MM.1S (cell line): ENCODE data around the gene CCNE1.

Source experiments
- DNase-seq: peaks from one replicate; pipeline ENCODE4 v3.0.0-alpha.2; 2015
- H2AFZ ChIP-seq: fragments of 300-600 bp; sonication (generic); 2 replicates; pipeline ENCODE4 v1.6.0; 2016; ENCODE audit warnings: antibody characterized with exemption, low read length
- H3F3A ChIP-seq: fragments of 300-600 bp; sonication (generic); 2 replicates; pipeline ENCODE4 v1.6.1; 2016; ENCODE audit warnings: mild to moderate bottlenecking, antibody characterized with exemption, low read length, moderate library complexity, mixed read lengths; ENCODE audit not compliant: insufficient read depth
- H3K27ac ChIP-seq: fragments of 300-600 bp; sonication (generic); 2 replicates; pipeline ENCODE4 v1.5.1; 2016; ENCODE audit warnings: mild to moderate bottlenecking, low read length
- H3K27me3 ChIP-seq: fragments of 300-600 bp; sonication (generic); replicated peaks from 2 replicates; pipeline ENCODE4 v1.6.0; 2016; ENCODE audit warnings: low read length; ENCODE audit not compliant: insufficient read depth
- H3K36me3 ChIP-seq: fragments of 300-600 bp; sonication (generic); replicated peaks from 2 replicates; pipeline ENCODE4 v1.6.1; 2016; ENCODE audit warnings: mild to moderate bottlenecking, low read length, mixed read lengths; ENCODE audit not compliant: insufficient read depth
- H3K4me1 ChIP-seq: fragments of 300-600 bp; sonication (generic); 2 replicates; pipeline ENCODE4 v1.6.1; 2016; ENCODE audit warnings: low read length, mixed read lengths
- H3K4me2 ChIP-seq: fragments of 300-600 bp; sonication (generic); 2 replicates; pipeline ENCODE4 v1.6.0; 2016; ENCODE audit warnings: low read depth, low read length
- H3K4me3 ChIP-seq: fragments of 300-600 bp; sonication (generic); 2 replicates; pipeline ENCODE4 v1.5.1; 2016; ENCODE audit warnings: low read length, mixed read lengths
- H3K79me2 ChIP-seq: fragments of 300-600 bp; sonication (generic); 2 replicates; pipeline ENCODE4 v1.6.1; 2016; ENCODE audit warnings: mixed run types, low read length, mixed read lengths
- H3K9ac ChIP-seq: fragments of 300-600 bp; sonication (generic); 2 replicates; pipeline ENCODE4 v1.6.1; 2016; ENCODE audit warnings: low read length, mixed read lengths
- H3K9me2 ChIP-seq: fragments of 300-600 bp; sonication (generic); replicated peaks from 2 replicates; pipeline ENCODE4 v1.6.1; 2016; ENCODE audit warnings: mild to moderate bottlenecking, low read length, mixed read lengths; ENCODE audit not compliant: insufficient read depth
- H3K9me3 ChIP-seq: fragments of 300-600 bp; sonication (generic); replicated peaks from 2 replicates; pipeline ENCODE4 v1.6.1; 2016; ENCODE audit warnings: mild to moderate bottlenecking, low read length, mixed read lengths; ENCODE audit not compliant: insufficient read depth
- H4K20me1 ChIP-seq: fragments of 300-600 bp; sonication (generic); 2 replicates; pipeline ENCODE4 v1.6.1; 2016; ENCODE audit warnings: mild to moderate bottlenecking, low read length, moderate library complexity, mixed read lengths; ENCODE audit not compliant: insufficient read depth
- EZH2 ChIP-seq: fragments of 300-600 bp; sonication (generic); optimal IDR thresholded peaks from 2 replicates; pipeline ENCODE3; 2017; ENCODE audit warnings: low read depth, mild to moderate bottlenecking, antibody characterized with exemption, low read length, mixed read lengths
- EZH2phosphoT487 ChIP-seq: fragments of 300-600 bp; sonication (generic); IDR thresholded peaks from 2 replicates; pipeline ENCODE4 v1.6.1; 2018; ENCODE audit warnings: antibody characterized with exemption, low read length
- TF ChIP-seq, protein P1 (sequence below): fragments of 300-600 bp; sonication (generic); IDR thresholded peaks from 2 replicates; pipeline ENCODE4 v1.5.1; 2016; ENCODE audit warnings: antibody characterized with exemption, low read length, mixed read lengths

Gene CCNE1

DNA sequence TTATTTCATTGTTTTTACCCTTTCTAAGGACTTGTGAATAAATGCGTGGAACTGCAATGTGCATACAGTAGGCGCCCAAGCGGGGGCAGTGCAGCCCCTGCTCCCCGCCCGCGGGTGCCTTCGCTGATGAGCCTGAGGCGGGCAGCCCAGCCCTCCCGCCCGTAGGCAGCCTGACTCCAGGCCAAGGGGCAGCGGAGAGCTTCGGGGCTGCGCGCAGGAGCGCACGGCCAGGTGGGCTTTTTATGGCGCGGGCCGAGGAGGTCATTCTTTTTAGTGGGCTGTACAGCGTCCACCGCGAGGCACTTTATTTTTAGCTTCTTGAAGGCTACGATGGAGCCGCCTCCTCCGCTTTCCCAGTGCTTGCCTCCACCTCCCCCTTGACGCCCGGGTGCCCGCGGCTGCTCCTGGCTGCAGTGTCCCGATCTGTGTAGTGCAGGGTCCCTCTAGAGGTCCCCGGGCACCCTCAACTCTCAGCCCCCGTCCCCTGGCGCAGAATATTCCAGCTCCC is 60.5 kb downstream of the CCNE1 start:
- no peak for DNase-seq
- TF ChIP-seq EZH2 (no peak), EZH2phosphoT487 (no peak)
- TF ChIP-seq, protein P1, sequence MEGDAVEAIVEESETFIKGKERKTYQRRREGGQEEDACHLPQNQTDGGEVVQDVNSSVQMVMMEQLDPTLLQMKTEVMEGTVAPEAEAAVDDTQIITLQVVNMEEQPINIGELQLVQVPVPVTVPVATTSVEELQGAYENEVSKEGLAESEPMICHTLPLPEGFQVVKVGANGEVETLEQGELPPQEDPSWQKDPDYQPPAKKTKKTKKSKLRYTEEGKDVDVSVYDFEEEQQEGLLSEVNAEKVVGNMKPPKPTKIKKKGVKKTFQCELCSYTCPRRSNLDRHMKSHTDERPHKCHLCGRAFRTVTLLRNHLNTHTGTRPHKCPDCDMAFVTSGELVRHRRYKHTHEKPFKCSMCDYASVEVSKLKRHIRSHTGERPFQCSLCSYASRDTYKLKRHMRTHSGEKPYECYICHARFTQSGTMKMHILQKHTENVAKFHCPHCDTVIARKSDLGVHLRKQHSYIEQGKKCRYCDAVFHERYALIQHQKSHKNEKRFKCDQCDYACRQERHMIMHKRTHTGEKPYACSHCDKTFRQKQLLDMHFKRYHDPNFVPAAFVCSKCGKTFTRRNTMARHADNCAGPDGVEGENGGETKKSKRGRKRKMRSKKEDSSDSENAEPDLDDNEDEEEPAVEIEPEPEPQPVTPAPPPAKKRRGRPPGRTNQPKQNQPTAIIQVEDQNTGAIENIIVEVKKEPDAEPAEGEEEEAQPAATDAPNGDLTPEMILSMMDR = no peak
- peaks cover 47% of the 10 kb centered on the region for H3K27me3 ChIP-seq
- H3K4me2 ChIP-seq = no peak overlapping the region
- H4K20me1 ChIP-seq = no peaks in the 10 kb centered on the region
- H3K9me3 ChIP-seq = no peaks in the 10 kb centered on the region
- H3K9me2 ChIP-seq = no peaks in the 10 kb centered on the region
- no peaks in the 10 kb centered on the region for H3K79me2 ChIP-seq
- H3K4me1 ChIP-seq = no peaks in the 10 kb centered on the region
- no peak overlapping the region for H3K9ac ChIP-seq
- no peak overlapping the region for H3K4me3 ChIP-seq
- no peaks in the 10 kb centered on the region for H3K36me3 ChIP-seq
- no peaks in the 10 kb centered on the region for H3F3A ChIP-seq
- H3K27ac ChIP-seq = no peak overlapping the region
- H2AFZ ChIP-seq = no peak overlapping the region

GRCh38 chr19:29873024-29873800 is 61.4 kb downstream of the CCNE1 start:
- peak overlapping the region; percentile 49 for H2AFZ ChIP-seq
- H3K4me2 ChIP-seq = peak overlapping the region; percentile 98
- no peaks in the 10 kb centered on the region for H3K79me2 ChIP-seq
- H3F3A ChIP-seq = no peaks in the 10 kb centered on the region
- DNase-seq = peak; percentile 12
- TF ChIP-seq, protein P1 = peak; percentile 69
- TF ChIP-seq EZH2phosphoT487 = no peak
- no peak overlapping the region for H3K27ac ChIP-seq
- H3K4me3 ChIP-seq = peak overlapping the region; percentile 56
- no peaks in the 10 kb centered on the region for H3K4me1 ChIP-seq
- peaks cover 47% of the 10 kb centered on the region for H3K27me3 ChIP-seq
- no peaks in the 10 kb centered on the region for H4K20me1 ChIP-seq
- H3K9me3 ChIP-seq = no peaks in the 10 kb centered on the region
- H3K36me3 ChIP-seq = no peaks in the 10 kb centered on the region
- H3K9ac ChIP-seq = no peak overlapping the region; the same call in 1 of the 2 replicates
- H3K9me2 ChIP-seq = no peaks in the 10 kb centered on the region
